Measurements from ENCODE around the gene GRAMD4. TPM values are rescaled to one million over a fixed set of nuclear protein-coding genes. Genes with fewer than 3 reads are reported as not detected.

The GRAMD4 gene
- 32.7 and 65.3 TPM in 2 replicates for total RNA-seq

GRCh38 chr22:46619830-46620501, at the start of gene GRAMD4:
Gene GRAMD4 (plus strand): TSS chr22:46620386. CDS start chr22:46626800, 6,414 bp downstream.

Other genes with a start within 250 kb of the GRAMD4 start
- 1.5 and 7.3 TPM in 2 replicates for gene CELSR1, start 82.8 kb upstream of the GRAMD4 start, total RNA-seq
- gene CERK, start 117.9 kb downstream of the GRAMD4 start, total RNA-seq, result 52.6 and 68.0 TPM in 2 replicates
- 9.8 and 15.9 TPM in 2 replicates for gene TBC1D22A, start 142.3 kb downstream of the GRAMD4 start, total RNA-seq